Purkinje cell (primary cell): Measurements from ENCODE around the gene AP2A1. TPM values are rescaled to one million over a fixed set of nuclear protein-coding genes. Genes with fewer than 3 reads are reported as not detected.

Source experiments
- polyA plus RNA-seq: library from polyadenylated mRNA; unstranded; fragments of >200 nt; fragmentation: Nextera tagmentation; gene quantifications from 2 replicates; pipeline ENCODE4 v1.2.1, GENCODE V29; 2014

Gene AP2A1
- polyA plus RNA-seq = 8.3 and 8.6 TPM in 2 replicates

DNA sequence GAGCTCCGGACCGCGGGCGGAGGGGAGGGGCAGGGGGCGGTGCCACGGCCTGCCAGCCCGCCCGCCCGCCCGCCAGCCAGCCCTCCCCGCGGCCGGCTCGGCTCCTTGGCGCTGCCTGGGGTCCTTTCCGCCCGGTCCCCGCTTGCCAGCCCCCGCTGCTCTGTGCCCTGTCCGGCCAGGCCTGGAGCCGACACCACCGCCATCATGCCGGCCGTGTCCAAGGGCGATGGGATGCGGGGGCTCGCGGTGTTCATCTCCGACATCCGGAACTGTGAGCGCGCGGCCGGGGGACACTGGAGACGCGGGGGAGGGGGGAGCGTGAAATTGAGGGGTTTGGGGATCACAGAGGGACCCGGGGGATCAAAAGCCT, at the start of gene AP2A1:
AP2A1 (plus strand) TSS at position 72 of the 370 bp plus-strand sequence; CDS start at position 205, 133 bp downstream.

DNA sequence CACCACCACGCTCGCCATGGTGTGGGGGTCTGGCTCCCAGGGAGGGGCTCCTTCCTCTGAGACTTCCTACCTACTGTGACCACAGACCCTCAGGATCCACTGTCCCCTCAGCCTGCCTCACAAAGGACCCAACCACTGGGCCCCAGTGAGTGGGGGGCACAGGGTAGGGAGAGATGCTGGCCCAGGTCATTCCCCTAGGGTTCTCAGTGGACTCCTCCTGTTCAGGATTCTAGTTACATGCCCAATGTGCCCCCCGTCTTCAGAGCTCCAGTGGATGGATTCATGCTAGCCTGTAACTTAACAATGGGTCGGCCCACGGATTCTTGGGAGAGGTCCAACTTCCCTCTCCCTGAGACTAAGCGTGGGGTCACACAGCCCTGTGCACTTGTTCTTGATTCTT, 3.6 kb upstream of the AP2A1 start, which contains the start of gene TSKS:
TSKS (minus strand) TSS at position 77 of the 400 bp plus-strand sequence; CDS start at position 18, 59 bp downstream.

DNA sequence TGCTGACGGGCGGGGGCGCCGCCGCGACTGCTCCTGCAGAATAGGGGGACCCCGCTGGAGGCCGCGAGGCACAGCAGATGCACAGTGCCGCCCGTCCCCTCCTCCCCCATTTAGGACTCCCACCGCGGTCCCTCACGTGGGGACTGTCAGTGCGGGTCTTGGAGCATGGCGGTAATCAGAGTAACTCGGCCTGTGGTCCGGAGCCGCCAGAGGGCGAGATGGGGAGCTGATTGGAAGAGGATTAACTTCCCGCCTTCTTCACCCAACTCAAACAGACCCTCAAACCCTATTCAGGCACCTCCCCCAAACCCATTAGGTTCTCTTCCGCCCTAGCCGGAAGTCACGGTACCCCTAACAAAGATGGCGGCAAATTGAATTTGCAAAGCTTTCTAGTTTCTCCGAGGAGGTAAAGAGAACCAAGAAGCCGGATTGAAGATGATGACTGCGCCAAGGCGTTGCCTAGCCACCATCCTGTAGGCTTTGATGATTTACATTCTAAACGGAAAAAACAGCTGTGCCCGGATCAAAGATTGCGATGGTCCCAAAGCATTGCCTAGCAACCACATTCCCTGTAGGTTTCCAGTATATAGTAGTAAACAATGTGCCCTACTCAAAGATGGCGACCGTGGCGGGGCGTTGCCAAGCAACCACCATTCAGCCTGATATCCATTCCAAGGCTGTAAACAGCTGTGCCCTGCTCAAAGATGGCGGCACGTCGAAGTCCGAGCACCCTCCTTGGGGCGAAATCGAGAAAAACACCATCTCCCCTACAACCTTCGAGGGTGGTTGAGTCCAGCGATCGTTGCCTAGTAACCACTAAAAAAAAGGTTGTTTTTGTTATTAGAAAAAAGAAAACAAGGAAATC, 46.4 kb downstream of the AP2A1 start, which contains the start of gene FUZ:
FUZ (minus strand) TSS at position 296 of the 865 bp plus-strand sequence; CDS start at position 110, 186 bp downstream.

DNA sequence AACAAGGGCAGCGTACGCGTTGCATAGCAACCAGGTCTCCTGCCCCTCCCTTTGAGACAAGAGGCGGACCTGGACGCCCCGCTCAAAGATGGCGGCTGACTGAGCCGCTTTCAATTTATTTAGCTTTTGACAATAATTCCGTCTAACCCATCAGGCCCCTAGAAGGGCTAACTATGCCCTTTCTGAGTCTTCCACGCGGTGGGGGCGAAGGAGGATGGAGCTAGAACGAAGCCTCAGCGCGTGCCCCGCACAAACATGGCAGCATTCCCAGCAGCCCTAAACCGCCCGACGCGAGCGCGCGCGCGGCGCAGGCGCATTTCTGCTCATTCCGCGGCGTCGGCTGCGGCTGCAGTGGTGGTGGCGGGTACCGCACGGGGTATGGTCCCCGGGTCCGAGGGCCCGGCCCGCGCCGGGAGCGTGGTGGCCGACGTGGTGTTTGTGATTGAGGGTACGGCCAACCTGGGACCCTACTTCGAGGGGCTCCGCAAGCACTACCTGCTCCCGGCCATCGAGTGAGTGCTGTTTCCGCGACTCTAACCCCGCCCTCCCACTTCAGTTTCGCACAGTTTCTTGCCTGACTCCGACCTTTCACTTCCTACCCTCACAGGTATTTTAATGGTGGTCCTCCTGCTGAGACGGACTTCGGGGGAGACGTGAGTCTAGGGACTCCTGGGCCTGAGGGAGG, 51.3 kb downstream of the AP2A1 start, which contains the start of gene MED25:
MED25 (plus strand) TSS at position 326 of the 685 bp plus-strand sequence; CDS start at position 379, 53 bp downstream.

DNA sequence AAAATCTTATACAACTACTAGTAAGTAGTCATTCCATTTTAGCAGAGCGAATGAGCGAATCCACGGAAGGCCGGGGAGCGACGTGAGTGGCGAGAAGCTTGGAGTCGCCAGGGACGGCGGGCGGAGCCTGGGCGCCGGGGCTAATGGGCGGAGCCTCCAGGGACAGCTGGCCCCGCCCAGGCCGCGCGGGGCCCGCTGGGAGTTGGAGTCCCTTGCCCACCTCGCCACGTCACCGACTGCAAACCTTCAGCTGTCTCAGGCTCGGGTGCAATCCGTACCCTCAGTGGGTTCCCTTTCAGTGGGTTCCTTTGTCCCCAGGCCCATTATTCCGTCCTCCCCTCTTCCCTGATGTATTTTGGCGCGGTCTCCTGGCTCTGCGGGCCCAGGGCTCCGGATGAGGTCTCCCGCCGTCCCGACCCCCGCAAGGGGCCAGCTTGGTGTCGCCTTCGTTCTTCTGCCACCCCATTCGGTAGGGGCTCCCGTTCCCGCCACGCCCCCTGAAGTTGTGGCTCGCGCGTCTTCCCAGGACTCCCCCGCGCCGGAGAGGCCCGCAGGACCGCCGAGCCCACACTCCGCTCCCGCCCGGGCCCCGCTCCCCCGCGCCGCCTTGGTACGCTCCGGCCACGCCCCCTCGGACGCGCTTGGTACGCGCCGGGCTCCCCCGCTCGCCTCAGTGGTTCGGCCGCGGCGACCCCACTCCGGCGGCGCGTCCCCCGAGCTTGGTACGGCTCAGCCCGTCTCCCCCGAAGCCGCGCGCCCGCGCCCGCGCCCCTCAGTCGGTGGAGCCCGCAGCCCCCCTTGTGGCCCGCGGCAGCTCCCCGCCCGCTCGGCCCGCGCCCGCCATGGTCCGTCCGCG, 83.9 kb downstream of the AP2A1 start, which contains the start of gene PTOV1:
PTOV1 (plus strand) TSS at position 673 of the 856 bp plus-strand sequence.

Other genes with a start within 250 kb of the AP2A1 start
- not detected in 2 replicates for gene RCN3, start 239.0 kb upstream of the AP2A1 start, polyA plus RNA-seq
- 15.2 and 19.1 TPM in 2 replicates for gene NOSIP, start 186.4 kb upstream of the AP2A1 start, polyA plus RNA-seq
- 0.17 TPM in 1 of 2 replicates, not detected in the other for gene PRRG2, start 185.7 kb upstream of the AP2A1 start, polyA plus RNA-seq
- 0.06 and 0.07 TPM in 2 replicates for gene PRR12, start 175.8 kb upstream of the AP2A1 start, polyA plus RNA-seq
- 2.0 and 3.0 TPM in 2 replicates for gene RRAS, start 126.9 kb upstream of the AP2A1 start, polyA plus RNA-seq
- 4.7 and 5.1 TPM in 2 replicates for gene SCAF1, start 124.8 kb upstream of the AP2A1 start, polyA plus RNA-seq
- gene IRF3, start 101.1 kb upstream of the AP2A1 start, polyA plus RNA-seq = 11.7 and 16.8 TPM in 2 replicates
- gene BCL2L12, start 101.1 kb upstream of the AP2A1 start, polyA plus RNA-seq = not detected in 2 replicates
- gene PRMT1, start 89.7 kb upstream of the AP2A1 start, polyA plus RNA-seq = 11.1 and 12.9 TPM in 2 replicates
- 0.71 and 1.7 TPM in 2 replicates for gene ADM5, start 77.4 kb upstream of the AP2A1 start, polyA plus RNA-seq
- gene CPT1C, start 75.9 kb upstream of the AP2A1 start, polyA plus RNA-seq = 90.8 and 125 TPM in 2 replicates
- not detected in 2 replicates for gene TSKS, start 3.7 kb upstream of the AP2A1 start, polyA plus RNA-seq
- gene FUZ, start 46.3 kb downstream of the AP2A1 start, polyA plus RNA-seq = 4.5 and 6.8 TPM in 2 replicates
- 9.5 and 19.7 TPM in 2 replicates for gene MED25, start 51.3 kb downstream of the AP2A1 start, polyA plus RNA-seq
- 47.9 and 48.8 TPM in 2 replicates for gene PTOV1, start 84.2 kb downstream of the AP2A1 start, polyA plus RNA-seq
- gene PNKP, start 100.6 kb downstream of the AP2A1 start, polyA plus RNA-seq = 5.1 and 13.1 TPM in 2 replicates
- gene AKT1S1, start 110.4 kb downstream of the AP2A1 start, polyA plus RNA-seq = 1.1 and 1.7 TPM in 2 replicates
- 1.2 and 1.4 TPM in 2 replicates for gene TBC1D17, start 110.7 kb downstream of the AP2A1 start, polyA plus RNA-seq
- gene IL4I1, start 129.9 kb downstream of the AP2A1 start, polyA plus RNA-seq = not detected in 2 replicates
- 0.49 and 0.73 TPM in 2 replicates for gene ATF5, start 162.2 kb downstream of the AP2A1 start, polyA plus RNA-seq
- 4.9 and 5.0 TPM in 2 replicates for gene NUP62, start 162.5 kb downstream of the AP2A1 start, polyA plus RNA-seq
- gene SIGLEC11, start 194.2 kb downstream of the AP2A1 start, polyA plus RNA-seq = not detected in 2 replicates